ENCODE results near the gene ITIH4.
"Not testable (repeated sequence)": the region's sequence is repeated elsewhere in the genome, so short reads cannot be mapped to it uniquely, and the experiment has no call there.

Gene ITIH4

DNA sequence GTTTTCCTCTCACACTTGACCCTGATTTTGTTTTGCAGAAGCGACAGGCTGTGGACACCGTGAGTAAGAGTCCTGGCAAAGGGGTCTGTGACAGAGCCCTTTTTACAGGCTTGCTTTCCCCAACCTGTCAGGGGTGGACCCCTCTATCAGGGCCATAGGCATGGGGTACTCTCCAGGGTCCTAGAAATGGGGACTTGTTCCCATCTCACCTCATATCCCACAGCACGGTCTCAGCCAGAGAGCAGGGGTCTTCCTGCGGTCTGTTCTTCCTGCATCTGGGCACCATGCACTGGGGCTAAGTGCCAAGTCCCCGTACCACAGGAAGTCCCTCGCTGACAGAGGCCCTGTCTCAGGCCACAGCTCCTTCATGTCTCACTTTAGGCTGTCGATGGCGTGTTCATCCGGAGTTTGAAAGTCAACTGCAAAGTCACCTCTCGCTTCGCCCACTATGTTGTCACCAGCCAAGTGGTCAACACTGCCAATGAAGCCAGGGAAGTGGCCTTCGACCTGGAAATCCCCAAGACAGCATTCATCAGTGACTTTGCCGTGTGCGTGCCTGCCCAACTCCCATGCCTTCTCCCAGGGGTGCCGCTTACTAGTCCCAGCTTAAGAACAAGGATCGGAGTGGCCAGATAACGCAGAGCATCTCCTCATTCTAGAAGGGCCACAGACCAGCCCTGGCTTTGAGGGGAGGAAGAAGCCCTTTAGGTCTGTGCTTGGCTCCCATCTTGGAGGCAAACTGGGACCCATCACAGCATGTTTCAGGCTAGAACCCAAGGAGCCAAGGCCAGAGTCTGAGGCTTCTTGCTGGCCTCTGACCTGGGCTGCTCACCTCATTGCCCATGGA lies 52.3 kb downstream of the ITIH4 start:
- Histone ChIP-seq H3K4me3 (ENCODE audit: insufficient read depth, low read depth, low read length) (no peak overlapping the region), H3K9me3 (ENCODE audit: control insufficient read depth, low read length) (no peaks in the 10 kb centered on the region), H3K27ac (ENCODE audit: insufficient read depth, low read depth, low read length, poor library complexity, severe bottlenecking) (no peak overlapping the region), H3K36me3 (ENCODE audit: control insufficient read depth, insufficient read depth, low read length) (no peaks in the 10 kb centered on the region), H3K27me3 (ENCODE audit: control insufficient read depth, insufficient read depth, low read length, poor library complexity, severe bottlenecking) (no peaks in the 10 kb centered on the region), H3K4me1 (ENCODE audit: control insufficient read depth, insufficient read depth, low read length) (no peaks in the 10 kb centered on the region)
- WGBS, 2 experiments, result 93% methylated on average over 17 of the region's 17 CpGs

DNA sequence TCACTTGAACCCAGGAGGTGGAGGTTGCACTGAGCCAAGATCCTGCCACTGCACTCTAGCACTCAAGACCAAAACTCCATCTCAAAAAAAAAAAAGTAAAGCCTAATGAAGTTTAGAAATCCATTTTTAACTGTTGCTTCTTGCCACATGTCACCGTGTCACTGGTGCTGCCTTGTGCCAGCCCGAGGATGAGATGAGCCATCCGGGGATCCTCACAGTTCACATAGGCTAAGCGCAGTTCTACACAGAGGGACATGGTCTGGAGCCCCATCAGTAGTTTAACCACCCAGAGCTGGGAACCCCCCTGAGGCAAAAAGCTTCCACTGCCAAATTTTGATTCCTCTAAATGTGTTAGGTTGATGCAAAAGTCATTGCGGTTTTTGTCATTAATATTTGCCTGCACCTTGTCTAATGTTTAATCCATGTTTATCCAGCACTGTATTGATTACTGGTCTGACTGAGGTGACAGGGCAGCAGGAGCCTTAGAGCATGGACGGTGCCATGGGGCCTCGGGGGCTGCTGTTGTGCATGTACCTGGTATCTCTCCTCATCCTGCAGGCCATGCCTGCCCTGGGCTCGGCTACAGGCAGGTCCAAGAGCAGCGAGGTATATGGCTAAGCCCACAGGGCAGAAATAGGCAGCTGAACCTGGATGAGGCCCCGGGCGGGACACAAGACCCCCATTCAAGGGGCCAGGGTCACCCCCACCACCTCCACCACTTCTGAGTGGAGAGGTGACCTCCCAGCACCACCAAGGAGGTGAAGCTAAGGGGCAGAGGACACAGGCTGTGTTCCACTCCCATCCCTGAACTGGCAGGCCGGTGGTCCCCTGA lies 53.1 kb downstream of the ITIH4 start, which contains the start of gene ITIH1:
ITIH1 (plus strand) TSS at position 473 of the 832 bp plus-strand sequence; CDS start at position 490, 17 bp downstream.
- no peaks in the 10 kb centered on the region for H3K9me3 ChIP-seq (ENCODE audit: control insufficient read depth, low read length)
- H3K27ac ChIP-seq (ENCODE audit: insufficient read depth, low read depth, low read length, poor library complexity, severe bottlenecking), result no peak within 1 kb of the TSS
- no peaks in the 10 kb centered on the region for H3K36me3 ChIP-seq (ENCODE audit: control insufficient read depth, insufficient read depth, low read length)
- H3K27me3 ChIP-seq (ENCODE audit: control insufficient read depth, insufficient read depth, low read length, poor library complexity, severe bottlenecking), result no peaks in the 10 kb centered on the region
- H3K4me1 ChIP-seq (ENCODE audit: control insufficient read depth, insufficient read depth, low read length), result no peaks in the 10 kb centered on the region
- WGBS, 2 experiments, result 90% methylated on average over 12 of the region's 12 CpGs
- H3K4me3 ChIP-seq (ENCODE audit: insufficient read depth, low read depth, low read length), result no peak within 1 kb of the TSS

DNA sequence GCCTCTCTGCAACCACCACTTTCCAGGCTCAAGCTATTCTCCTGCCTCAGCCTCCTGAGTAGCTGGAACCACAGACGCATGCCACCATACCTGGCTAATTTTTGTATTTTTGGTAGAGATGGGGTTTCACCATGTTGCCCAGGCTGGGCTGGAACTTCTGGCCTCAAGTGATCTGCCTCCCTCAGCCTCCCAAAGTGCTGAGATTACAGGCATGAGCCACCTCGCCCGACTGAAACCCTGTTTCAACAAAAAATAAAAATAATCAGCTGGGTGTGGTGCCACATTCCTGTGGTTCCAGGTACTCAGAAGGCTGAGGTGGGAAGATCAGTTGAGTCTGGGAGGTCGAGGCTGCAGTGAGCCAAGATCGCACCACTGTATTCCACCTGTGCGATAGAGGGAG lies 54.0 kb downstream of the ITIH4 start:
- H3K4me1 ChIP-seq (ENCODE audit: control insufficient read depth, insufficient read depth, low read length); H3K4me3 ChIP-seq (ENCODE audit: insufficient read depth, low read depth, low read length); H3K27ac ChIP-seq (ENCODE audit: insufficient read depth, low read depth, low read length, poor library complexity, severe bottlenecking); H3K27me3 ChIP-seq (ENCODE audit: control insufficient read depth, insufficient read depth, low read length, poor library complexity, severe bottlenecking); H3K9me3 ChIP-seq (ENCODE audit: control insufficient read depth, low read length); H3K36me3 ChIP-seq (ENCODE audit: control insufficient read depth, insufficient read depth, low read length): not testable (repeated sequence)
- 81 to 88% methylated on average over 6 of the region's 6 CpGs for WGBS, 2 experiments

DNA sequence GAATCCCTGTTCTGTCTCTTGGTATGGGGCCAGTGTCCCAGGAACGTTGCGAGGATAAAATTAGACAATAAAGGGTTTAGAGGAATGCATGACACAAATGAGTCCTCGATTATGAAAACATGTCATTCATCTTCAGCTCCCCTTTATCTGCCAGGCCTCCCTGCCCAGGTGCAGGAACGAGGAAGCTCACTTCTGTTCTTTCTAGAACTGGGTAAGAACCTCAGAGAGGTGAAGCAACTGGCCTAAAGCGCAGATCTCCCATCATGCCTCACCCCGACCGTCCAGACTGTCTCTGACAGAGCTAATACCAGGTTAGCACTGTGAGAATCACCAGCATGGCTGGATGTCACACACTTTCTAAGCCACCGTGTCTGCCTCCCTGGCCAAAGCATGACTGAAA lies 54.6 kb downstream of the ITIH4 start:
- Histone ChIP-seq H3K27me3 (ENCODE audit: control insufficient read depth, insufficient read depth, low read length, poor library complexity, severe bottlenecking) (no peaks in the 10 kb centered on the region), H3K4me1 (ENCODE audit: control insufficient read depth, insufficient read depth, low read length) (no peaks in the 10 kb centered on the region), H3K9me3 (ENCODE audit: control insufficient read depth, low read length) (no peaks in the 10 kb centered on the region), H3K4me3 (ENCODE audit: insufficient read depth, low read depth, low read length) (no peak overlapping the region), H3K36me3 (ENCODE audit: control insufficient read depth, insufficient read depth, low read length) (no peaks in the 10 kb centered on the region), H3K27ac (ENCODE audit: insufficient read depth, low read depth, low read length, poor library complexity, severe bottlenecking) (no peak overlapping the region)
- WGBS, 2 experiments, result 81 to 87% methylated on average over 8 of the region's 8 CpGs

DNA sequence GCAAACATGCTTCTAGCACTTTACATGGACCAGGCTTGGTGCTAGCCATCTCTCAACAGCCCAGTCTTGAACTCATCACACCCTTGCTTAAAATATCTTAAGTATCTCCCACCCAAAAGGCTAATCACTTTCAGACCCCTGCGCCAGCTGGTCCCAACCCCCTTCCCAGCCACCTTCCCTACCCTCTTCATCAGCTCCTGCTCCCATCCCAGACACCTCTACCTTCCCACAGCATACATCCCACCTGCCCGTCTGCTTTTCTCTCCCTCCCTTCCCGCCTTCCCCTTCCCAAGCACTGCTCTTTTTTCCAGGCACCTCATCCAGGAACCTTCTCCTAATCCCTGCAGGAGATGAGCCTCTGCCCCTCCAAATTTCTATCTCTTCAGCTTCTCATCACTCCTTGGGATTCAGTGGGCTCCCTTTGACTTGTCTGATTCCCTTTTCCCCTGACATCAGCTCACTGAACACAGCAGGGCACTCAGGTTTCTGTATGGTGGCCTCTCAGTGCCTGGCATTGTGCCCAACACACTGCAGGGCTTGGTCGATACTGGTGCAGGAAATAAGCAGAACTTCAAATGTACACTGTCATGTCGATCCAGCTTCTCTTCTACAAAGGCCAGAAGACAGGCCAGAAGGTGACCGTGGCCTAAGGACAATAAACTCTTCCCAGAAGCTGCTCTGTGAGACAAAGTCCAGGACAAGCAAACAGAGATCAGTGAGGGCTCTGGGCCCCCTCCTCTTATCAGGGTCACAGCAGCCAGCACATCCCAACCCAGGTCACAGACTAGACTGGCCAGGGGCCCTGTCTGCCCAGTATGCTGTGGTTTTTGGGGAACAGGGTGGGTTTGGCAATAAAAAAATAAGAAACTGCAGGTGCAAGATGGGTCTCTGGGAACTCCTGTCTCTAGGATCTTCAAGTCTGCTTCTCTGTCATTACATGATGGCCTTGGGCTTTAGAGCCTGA lies 55.3 kb downstream of the ITIH4 start:
- Histone ChIP-seq H3K27ac (ENCODE audit: insufficient read depth, low read depth, low read length, poor library complexity, severe bottlenecking) (no peak overlapping the region), H3K4me1 (ENCODE audit: control insufficient read depth, insufficient read depth, low read length) (no peaks in the 10 kb centered on the region), H3K27me3 (ENCODE audit: control insufficient read depth, insufficient read depth, low read length, poor library complexity, severe bottlenecking) (no peaks in the 10 kb centered on the region), H3K4me3 (ENCODE audit: insufficient read depth, low read depth, low read length) (no peak overlapping the region), H3K9me3 (ENCODE audit: control insufficient read depth, low read length) (no peaks in the 10 kb centered on the region), H3K36me3 (ENCODE audit: control insufficient read depth, insufficient read depth, low read length) (no peaks in the 10 kb centered on the region)
- 81 to 85% methylated on average over 6 of the region's 6 CpGs for WGBS, 2 experiments

DNA sequence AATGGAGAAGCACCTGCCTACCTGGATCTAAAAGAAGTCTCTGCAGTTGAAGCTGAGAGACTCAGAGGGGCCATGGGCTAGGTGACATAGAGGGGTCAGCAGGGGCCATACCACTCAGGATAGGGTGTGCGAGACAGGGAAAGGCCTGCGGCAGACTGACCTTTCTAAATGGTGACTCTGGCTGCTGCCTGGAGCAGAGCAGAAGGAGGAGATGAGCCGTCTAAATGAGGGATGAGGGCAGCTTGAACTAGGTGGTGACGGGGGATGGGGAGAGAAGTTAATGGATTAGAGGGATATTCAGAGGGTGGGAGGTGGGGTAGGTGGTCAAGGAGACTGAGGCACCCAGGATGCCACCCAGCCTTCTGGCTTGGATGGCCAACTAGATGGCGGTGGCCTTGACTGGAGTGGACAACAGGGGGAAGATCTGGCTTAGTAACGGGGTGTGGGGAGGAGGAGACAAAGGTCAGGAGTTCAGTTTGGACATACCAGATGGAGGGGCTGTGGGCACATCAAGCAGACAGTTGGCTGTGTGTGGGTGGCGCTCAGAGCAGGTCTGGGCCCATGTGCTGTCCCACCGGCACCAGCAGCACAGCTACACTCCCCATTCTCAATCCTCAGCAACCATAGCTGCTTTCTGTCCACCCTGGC lies 56.3 kb downstream of the ITIH4 start:
- Histone ChIP-seq H3K36me3 (ENCODE audit: control insufficient read depth, insufficient read depth, low read length) (no peaks in the 10 kb centered on the region), H3K27me3 (ENCODE audit: control insufficient read depth, insufficient read depth, low read length, poor library complexity, severe bottlenecking) (no peaks in the 10 kb centered on the region), H3K27ac (ENCODE audit: insufficient read depth, low read depth, low read length, poor library complexity, severe bottlenecking) (no peak overlapping the region), H3K4me1 (ENCODE audit: control insufficient read depth, insufficient read depth, low read length) (no peaks in the 10 kb centered on the region), H3K4me3 (ENCODE audit: insufficient read depth, low read depth, low read length) (no peak overlapping the region), H3K9me3 (ENCODE audit: control insufficient read depth, low read length) (no peaks in the 10 kb centered on the region)
- 84 to 88% methylated on average over 8 of the region's 8 CpGs for WGBS, 2 experiments

DNA sequence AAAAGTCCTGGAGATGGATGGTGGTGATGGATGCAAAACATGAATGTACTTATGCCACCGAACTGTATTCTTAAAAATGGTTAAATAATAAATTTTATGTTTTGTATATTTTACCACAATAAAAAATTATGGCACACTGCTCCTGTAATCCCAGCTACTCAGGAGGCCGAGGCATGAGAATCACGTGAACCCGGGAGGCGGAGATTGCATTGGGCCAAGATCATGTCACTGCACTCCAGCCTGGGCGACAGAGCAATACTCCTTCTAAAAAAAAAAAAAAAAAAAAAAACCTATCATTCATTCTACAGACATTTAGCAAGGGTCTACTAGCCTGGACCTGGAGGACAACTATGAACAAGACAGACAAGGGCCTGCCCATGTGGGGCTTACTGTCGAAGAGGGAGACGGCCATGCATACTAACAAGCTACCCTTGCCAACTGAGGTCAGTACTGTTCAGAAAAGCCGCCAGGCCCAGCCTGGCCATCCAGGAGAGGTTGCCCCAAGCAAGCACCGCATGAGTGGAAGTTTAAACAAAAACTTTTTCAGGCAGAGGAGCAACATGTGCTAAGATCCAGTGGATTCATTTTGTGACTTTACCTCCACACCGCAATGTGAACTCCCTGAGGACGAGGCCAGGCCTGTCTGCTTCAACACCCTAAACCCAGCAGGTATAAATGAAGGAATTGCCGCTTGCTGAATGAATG lies 57.0 kb downstream of the ITIH4 start:
- no peaks in the 10 kb centered on the region for H3K36me3 ChIP-seq (ENCODE audit: control insufficient read depth, insufficient read depth, low read length)
- no peaks in the 10 kb centered on the region for H3K27me3 ChIP-seq (ENCODE audit: control insufficient read depth, insufficient read depth, low read length, poor library complexity, severe bottlenecking)
- H3K9me3 ChIP-seq (ENCODE audit: control insufficient read depth, low read length), result no peaks in the 10 kb centered on the region
- H3K4me3 ChIP-seq (ENCODE audit: insufficient read depth, low read depth, low read length), result no peak overlapping the region
- WGBS, 2 experiments, result 93 to 94% methylated on average over 12 to 13 of the region's 13 CpGs
- H3K27ac ChIP-seq (ENCODE audit: insufficient read depth, low read depth, low read length, poor library complexity, severe bottlenecking), result no peak overlapping the region
- H3K4me1 ChIP-seq (ENCODE audit: control insufficient read depth, insufficient read depth, low read length), result no peaks in the 10 kb centered on the region

DNA sequence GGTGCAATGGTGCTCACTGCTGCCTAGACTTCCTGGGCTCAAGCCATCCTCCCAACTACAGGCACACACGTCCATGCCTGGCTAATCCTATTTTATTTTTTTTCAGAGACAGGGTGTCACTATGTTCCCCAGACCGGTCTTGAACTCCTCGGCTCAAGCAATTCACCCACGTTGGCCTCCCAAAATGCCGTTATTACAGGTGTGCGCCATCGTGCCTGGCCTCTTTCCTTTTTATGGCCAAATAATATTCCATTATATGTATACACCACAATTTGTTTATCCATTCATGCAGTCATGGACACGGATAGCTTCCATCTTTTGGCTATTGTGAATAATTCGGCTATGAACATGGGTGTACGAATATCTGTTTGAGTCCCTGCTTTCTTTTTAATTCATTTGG lies 58.8 kb downstream of the ITIH4 start:
- H3K27me3 ChIP-seq (ENCODE audit: control insufficient read depth, insufficient read depth, low read length, poor library complexity, severe bottlenecking), result no peaks in the 10 kb centered on the region
- WGBS, 2 experiments, result 91 to 94% methylated on average over 10 of the region's 10 CpGs
- no peaks in the 10 kb centered on the region for H3K36me3 ChIP-seq (ENCODE audit: control insufficient read depth, insufficient read depth, low read length)
- H3K27ac ChIP-seq (ENCODE audit: insufficient read depth, low read depth, low read length, poor library complexity, severe bottlenecking), result no peak overlapping the region
- H3K4me3 ChIP-seq (ENCODE audit: insufficient read depth, low read depth, low read length), result no peak overlapping the region
- no peaks in the 10 kb centered on the region for H3K4me1 ChIP-seq (ENCODE audit: control insufficient read depth, insufficient read depth, low read length)
- no peaks in the 10 kb centered on the region for H3K9me3 ChIP-seq (ENCODE audit: control insufficient read depth, low read length)

DNA sequence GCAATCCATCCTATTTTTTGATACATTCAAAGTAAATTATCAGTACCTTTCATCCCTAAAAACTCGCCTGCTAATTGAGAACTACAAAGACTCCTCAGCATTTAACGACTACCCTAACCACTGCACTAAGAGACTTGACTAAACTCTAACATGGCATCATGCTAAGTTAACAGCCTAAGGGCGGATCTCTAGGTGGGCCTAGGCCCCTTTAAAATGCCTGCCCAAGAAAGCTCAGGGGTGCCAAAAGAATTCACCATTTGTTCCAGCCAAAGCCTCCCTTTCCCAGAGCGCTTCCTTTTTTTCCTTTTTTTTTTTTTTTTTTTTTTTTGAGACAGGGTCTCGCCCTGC lies 59.2 kb downstream of the ITIH4 start:
- no peaks in the 10 kb centered on the region for H3K27me3 ChIP-seq (ENCODE audit: control insufficient read depth, insufficient read depth, low read length, poor library complexity, severe bottlenecking)
- 63 to 69% methylated on average over 5 of the region's 5 CpGs for WGBS, 2 experiments
- peak overlapping the region; percentile 65 for H3K27ac ChIP-seq (ENCODE audit: insufficient read depth, low read depth, low read length, poor library complexity, severe bottlenecking)

More for the DNA sequence above, 59.2 kb downstream of the ITIH4 start:
- Histone ChIP-seq H3K9me3 (ENCODE audit: control insufficient read depth, low read length) (no peaks in the 10 kb centered on the region), H3K36me3 (ENCODE audit: control insufficient read depth, insufficient read depth, low read length) (peaks cover 2% of the 10 kb centered on the region), H3K4me3 (ENCODE audit: insufficient read depth, low read depth, low read length) (peak overlapping the region; percentile 74), H3K4me1 (ENCODE audit: control insufficient read depth, insufficient read depth, low read length) (no peaks in the 10 kb centered on the region)
